Activated T-helper 1 cell treated with anti-CD3 and anti-CD28 coated beads, Interleukin-2, amount 50 U/mL, for 16 hours (primary cell): ENCODE results near the gene EPC2.

Source experiments
- DNase-seq, 2 donors: peaks; one replicate each; pipeline ENCODE4 v3.0.0-alpha.2; 2020; ENCODE audit warnings: low read depth in 1 of 2, low spot score in 1 of 2

The EPC2 gene

GRCh38 chr2:148643998-148644882 is at the start of gene EPC2:
Gene EPC2 (plus strand): TSS chr2:148644751. CDS start chr2:148645018, 267 bp downstream.
- peak; percentile 76 to 85 for DNase-seq

GRCh38 chr2:148596018-148596417 is 48.5 kb upstream of the EPC2 start:
- DNase-seq, result no peak

- DNase-seq, result no peak
Measured at GRCh38 chr2:148599109-148599991, 45.2 kb upstream of the EPC2 start.

- DNase-seq, result no peak
Measured at GRCh38 chr2:148602885-148603561, 41.5 kb upstream of the EPC2 start.

- no peak for DNase-seq
Measured at GRCh38 chr2:148603562-148603920, 41.0 kb upstream of the EPC2 start.

GRCh38 chr2:148604927-148605326 is 39.6 kb upstream of the EPC2 start:
- DNase-seq, result no peak

- no peak for DNase-seq
Measured at GRCh38 chr2:148607566-148607965, 37.0 kb upstream of the EPC2 start.

GRCh38 chr2:148613231-148614013 is 31.1 kb upstream of the EPC2 start:
- DNase-seq, result no peak

- no peak for DNase-seq
Measured at GRCh38 chr2:148614014-148614321, 30.6 kb upstream of the EPC2 start.

GRCh38 chr2:148614322-148615049 is 30.1 kb upstream of the EPC2 start:
- no peak for DNase-seq

- DNase-seq, result no peak
Measured at GRCh38 chr2:148615381-148615841, 29.1 kb upstream of the EPC2 start.

GRCh38 chr2:148616662-148617061 is 27.9 kb upstream of the EPC2 start:
- DNase-seq, result no peak

- DNase-seq, result no peak
Measured at GRCh38 chr2:148617219-148617618, 27.3 kb upstream of the EPC2 start.

GRCh38 chr2:148619560-148620195 is 24.9 kb upstream of the EPC2 start:
- no peak for DNase-seq

GRCh38 chr2:148622366-148622765 is 22.2 kb upstream of the EPC2 start:
- no peak for DNase-seq

- no peak for DNase-seq
Measured at GRCh38 chr2:148623086-148623485, 21.5 kb upstream of the EPC2 start.

GRCh38 chr2:148627224-148627623 is 17.3 kb upstream of the EPC2 start:
- DNase-seq, result no peak

- no peak for DNase-seq
Measured at GRCh38 chr2:148634749-148635148, 9.8 kb upstream of the EPC2 start.

GRCh38 chr2:148638543-148638942 is 6.0 kb upstream of the EPC2 start:
- DNase-seq, result no peak

- DNase-seq, result no peak
Measured at GRCh38 chr2:148640767-148641166, 3.8 kb upstream of the EPC2 start.
